ENCODE measurements around the gene PDE1A.

The PDE1A gene

GRCh38 chr2:182115258-182115657, 311.6 kb downstream of the PDE1A start:
- DNase-seq, result no peak

- no peak for DNase-seq
These were observed 313.5 kb downstream of the PDE1A start for GRCh38 chr2:182113334-182113733.

GRCh38 chr2:182110347-182110746, 316.5 kb downstream of the PDE1A start:
- no peak for DNase-seq

GRCh38 chr2:182103526-182103925, 323.3 kb downstream of the PDE1A start:
- DNase-seq, result no peak

- DNase-seq, result no peak
These were observed 325.6 kb downstream of the PDE1A start for GRCh38 chr2:182101263-182101662.

GRCh38 chr2:182098648-182099047, 328.2 kb downstream of the PDE1A start:
- no peak for DNase-seq

GRCh38 chr2:182097571-182098164, 329.2 kb downstream of the PDE1A start:
- no peak for DNase-seq

- DNase-seq, result no peak
These were observed 336.4 kb downstream of the PDE1A start for GRCh38 chr2:182090486-182090885.
